GM18526 (cell line): ENCODE results near the gene TRAPPC2L.

Experiments used
- POLR2A ChIP-seq: IDR thresholded peaks from 3 replicates; pipeline ENCODE4 v1.6.1; 2011; ENCODE audit not compliant: insufficient read length; ENCODE audit errors: extremely low read depth

Gene TRAPPC2L

DNA sequence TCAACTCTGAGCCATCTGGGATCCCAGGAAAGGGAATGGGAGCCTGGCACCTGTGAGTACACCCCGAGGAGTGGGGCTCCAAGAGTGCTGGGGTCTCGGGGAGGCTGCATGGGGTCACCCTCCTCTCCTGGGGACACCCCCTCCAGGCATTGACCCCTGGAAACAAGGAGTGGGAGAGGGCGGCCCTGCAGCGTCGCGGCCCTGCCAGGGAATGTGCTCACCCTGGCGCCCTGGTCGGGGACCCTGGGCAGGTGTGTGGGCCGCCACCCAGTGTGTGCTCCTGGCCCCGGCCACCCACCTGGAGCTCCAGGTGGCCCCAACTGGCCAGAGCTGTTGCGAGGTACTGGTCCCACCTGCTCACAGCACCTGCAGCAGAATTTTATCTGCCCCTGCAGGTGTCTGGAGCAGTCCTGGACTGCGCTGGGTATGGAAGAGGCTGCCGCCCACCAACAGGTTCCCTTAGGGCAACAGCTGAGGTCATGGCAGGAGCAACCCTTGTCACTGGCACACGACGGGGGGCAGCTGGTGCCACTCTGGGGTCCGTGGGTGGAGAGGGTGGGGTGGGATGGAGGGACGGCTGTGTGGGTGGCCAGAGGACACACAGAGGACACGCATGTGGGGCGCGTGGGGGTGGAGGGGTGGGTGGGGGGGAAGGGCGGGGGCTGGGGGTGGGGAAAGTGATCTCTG lies 14.9 kb downstream of the TRAPPC2L start:
- no peak for TF ChIP-seq POLR2A

DNA sequence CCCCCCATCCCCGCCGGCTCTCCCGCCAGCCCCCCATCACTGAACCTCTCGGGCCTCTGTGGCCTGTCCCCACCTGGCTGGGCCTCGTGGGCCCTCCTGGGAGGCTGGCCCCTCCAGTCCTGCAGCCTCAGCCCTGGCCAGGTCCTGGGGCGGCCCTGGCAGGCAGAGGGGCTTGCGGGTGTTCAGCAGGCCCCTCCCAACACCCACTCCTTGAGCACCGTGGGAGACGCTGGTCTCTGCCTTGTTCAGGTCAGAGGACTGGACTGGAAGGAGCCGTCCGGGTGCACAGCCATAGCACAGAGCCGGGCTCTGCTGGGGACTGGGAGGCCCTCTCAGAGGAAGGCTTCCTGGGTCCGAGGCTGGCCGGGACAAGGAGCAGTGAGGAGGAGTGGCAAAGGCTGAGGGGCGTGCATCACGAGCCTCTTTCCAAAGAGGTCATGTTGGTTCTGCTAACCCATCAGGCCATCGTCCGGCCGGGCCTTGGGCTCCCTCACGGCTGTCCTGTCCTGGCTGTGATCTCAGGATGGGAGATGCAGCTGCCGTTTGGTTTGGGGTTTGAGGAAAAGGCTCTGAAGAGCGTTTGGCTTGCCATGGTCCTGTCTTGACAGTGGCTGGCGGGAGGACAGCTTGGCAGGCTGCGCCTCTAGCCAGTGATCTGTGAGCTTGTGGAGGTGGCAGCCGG lies 15.9 kb downstream of the TRAPPC2L start:
- TF ChIP-seq POLR2A, result no peak

DNA sequence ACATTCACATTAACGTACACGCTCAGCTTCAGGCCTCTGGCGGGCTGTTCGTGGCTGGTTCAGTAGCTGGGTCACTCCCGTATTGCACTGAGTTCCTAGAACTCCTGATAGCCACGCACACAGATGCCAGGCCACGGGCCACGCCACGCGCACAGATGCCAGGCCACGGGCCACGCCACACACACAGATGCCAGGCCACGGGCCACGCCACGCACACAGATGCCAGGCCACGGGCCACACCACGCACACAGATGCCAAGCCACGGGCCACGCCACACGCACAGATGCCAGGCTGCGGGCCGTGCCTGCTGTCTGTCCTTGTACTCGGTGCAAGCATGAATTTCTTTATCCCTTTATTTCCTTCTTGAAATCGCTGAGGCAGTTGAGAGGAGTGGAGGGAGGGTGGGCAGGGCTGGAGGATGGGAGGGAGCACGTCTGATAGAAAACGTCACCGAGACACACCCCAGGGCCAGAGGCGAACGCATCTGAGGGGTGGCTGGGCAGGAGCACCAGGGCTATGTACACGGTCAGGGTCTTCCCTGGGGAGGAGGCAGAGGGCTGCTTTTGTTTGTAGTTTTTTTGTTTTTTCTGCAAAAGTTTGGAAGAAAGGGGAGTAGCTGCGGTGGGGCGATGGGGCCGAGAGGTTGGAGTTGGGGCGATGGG lies 18.1 kb downstream of the TRAPPC2L start:
- no peak for TF ChIP-seq POLR2A

DNA sequence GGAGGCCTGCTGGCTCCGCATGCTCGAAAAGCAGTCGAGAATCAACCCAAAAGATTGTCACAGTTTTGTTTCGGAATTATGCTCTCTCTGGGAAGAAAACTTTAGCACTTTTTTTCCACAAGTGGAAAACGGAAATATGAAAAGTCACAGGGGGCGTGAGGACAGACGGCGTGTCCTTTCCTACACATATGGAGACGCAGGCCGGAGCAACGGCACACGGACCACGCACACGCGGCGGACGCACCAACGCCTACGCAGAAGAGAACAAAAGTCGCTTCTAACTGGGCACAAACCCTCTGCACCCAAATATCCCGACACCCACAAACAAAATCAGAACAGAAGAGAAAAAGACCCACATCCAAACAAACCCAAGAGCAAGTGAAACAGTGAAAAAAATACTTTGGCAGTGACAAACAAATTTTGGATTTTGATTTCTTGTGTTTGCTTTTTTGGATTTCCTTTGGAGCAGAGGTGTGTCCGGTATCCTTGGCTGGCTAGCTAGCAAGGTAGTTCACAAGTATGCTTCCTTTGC lies 18.8 kb downstream of the TRAPPC2L start:
- no peak for TF ChIP-seq POLR2A

DNA sequence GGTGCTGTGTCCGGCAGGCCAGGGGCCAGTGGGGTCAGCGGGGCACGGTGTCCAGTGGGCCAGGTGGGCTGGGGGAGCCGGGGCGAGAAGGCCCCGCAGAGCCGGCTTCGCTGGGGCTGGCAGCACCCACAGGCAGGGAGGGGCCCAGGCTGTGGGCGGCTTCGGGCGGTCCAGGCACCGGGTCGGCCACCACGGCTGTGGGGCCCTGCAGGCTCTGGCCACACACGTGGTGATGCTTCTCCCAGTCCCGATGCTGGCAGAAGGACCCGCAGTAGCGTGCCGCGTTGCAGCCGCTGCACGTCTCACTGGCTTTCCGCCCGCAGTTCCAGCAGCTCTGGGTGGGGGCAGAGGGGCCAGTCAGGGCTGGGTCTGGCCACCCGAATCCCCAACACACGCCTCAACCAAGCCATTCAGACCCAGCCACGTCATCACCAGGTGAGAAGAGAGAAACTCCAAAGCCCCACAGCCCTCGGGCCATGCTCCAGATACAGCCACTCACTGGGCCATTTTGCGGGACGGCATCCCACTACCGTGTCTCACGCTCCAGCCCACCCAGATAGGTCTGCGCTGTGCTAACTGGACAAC lies 20.1 kb downstream of the TRAPPC2L start:
- no peak for TF ChIP-seq POLR2A

DNA sequence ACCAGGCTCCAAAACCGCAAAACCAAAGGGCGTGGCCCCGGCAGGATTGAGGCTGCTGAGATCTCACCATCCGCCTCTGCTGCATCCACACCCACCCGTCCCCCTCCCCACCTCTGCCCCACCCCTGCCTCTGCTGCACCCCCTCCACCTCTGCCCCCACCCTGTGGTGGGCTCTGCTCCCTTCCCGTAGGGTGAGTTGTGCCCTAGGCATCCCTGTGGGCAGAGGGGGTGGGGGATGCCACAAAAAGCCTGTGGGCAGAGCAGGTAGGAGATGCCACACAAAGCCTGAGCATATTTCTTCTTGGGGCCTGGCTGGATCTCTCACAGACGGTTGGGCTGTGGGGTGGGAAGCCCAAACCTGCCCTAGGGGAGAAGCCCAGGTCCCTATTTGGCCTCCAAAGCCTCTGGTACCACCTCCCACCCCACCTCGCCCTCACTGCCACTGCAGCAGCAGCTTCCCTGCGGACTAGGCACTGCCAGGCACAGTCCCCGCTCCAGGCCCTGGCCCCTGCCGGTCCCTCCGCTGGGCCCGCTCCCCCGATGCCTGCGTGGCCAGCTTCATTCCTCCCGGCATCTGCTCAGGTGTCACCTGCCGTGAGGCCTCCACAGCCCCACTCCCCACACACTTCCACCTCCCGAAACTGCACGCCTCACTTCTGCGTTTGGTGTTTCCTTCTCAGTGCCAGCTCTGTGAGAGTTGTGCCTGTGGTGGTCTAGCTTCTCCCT lies 20.8 kb downstream of the TRAPPC2L start:
- TF ChIP-seq POLR2A, result no peak

DNA sequence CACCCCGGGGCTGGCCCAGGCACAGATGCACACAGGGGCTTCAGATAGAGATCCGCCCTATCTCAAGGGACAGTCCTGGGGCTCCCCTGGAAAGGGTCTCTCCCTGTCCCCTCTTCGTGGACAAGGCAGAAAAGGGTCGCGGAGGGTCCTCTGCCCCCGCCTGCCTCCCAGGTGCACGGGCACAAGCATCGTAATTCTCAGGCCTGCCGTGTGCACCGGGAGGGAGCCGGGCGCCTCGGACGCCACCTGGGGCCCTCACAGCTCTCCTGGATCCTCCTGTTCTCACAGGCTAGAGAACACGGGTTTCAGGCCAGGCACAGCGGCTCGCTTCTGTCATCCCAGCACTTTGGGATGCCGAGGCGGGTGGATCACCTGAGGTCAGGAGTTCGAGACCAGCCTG lies 21.4 kb downstream of the TRAPPC2L start:
- no peak for TF ChIP-seq POLR2A

DNA sequence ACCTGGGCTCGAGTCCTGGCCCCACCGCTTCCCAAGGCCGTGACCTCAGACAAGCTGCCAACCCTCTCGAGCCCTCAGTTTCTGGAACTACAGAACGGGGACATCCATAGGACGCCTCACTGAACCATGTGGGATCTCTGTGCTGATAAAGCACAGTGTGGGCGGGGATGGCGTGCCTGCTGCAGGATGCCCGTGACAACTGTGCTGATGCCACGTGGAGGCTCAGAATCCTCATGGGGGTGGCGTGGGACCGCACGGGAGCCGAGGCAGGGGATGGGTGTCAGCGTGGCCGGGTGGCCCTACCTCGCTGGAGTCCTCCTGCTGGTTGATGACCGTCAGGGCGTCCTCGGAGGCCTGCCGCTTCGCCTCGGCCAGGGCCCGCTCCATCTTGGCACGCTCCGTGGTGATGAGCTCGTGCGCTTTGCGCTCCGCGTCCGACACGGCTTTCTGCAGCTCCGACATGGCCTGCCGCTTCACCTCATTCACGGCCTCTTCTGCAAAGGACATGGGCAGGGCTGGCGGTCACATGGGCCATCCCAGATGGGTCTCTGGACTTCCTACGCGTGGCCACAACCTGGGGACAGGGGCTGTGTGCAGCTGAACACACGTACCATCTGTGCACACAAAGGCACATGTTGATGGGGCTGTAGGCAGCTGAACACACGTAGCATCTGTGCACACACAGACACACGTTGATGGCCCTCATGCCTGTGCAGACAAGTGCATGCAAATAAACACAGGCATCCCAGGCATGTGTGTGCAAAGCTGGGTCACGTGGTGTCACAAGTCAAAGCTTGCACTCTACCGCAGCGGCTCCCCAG lies 22.2 kb downstream of the TRAPPC2L start:
- no peak for TF ChIP-seq POLR2A

DNA sequence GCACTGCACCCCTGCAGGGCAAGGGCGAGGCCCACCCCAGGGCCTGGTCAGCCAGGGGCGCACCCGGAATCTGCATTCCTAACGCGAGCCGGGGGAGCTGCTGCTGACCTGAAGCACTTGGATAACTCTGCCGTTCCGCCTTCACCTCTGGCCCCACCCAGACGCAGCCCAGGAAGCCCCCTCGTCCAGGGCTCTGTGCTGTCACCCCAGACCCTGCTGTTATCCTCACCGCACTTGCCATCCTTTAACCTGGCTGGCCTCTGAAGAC lies 22.8 kb downstream of the TRAPPC2L start:
- no peak for TF ChIP-seq POLR2A

DNA sequence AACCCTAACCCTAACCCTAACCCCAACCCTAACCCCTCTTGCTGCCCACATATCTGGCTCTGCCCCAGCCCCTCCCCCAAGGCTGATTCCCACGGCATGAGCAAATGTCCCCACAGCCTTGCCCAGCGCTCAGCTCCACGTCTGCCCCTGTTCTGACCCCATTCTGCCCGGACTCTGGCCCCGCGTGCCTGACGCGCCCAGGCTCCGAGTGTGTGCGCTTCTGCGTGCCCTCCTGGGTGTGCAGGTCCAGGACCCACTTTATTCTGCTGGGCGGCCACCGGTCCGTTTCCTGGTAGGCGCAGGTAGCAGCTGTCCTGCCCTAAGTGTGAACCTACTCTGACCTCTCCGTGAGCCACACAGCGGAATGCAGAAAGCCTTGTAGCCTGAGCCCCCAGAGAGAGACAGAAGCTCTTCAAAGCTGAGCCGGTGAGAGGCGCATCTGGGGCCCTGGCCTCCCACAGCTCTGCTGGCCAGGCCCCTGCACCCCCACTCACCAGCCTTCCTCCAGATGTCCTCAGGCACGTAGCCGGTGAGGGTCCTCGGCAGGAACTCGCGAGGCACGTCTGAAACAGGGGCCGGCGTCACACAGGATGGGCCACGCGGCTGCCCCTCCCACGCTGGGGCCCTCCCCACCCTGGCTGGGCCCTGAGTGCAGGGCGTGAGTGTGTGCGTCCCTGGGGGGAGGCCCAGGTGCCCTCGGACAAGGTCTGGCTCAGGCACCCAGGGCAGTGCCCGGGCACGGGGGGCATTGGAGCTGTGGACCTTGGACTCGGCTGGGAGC lies 23.5 kb downstream of the TRAPPC2L start:
- TF ChIP-seq POLR2A, result no peak

DNA sequence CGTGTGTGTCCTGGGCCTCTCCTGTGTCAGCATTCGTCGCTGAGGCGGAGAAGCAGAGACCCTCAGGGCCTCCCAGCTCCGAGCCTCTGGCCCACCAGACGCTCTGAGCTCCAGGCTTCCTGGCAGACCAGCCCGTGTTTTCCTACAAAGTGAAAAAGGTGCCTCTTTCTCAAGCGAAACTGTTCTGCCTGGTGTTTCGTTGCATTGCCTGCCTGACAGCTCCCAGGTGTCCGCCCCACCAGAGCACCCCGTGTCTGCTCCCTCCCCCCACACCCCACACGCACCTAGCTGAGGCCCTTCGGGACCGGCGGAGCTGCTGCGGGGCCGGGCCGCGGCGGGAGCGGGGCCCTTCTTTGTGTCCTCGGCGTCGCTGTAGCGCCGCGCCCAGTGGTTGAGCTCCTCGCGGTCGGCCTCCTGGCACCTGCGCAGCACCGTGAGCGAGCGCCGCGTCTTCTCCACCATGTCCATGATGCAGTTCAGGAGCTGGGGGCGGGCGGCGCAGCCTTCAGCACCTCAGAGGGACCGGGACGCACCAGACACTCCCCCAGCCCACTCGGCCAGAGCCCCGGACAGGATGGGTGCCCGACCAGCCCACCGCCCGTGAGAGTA lies 24.2 kb downstream of the TRAPPC2L start:
- TF ChIP-seq POLR2A, result no peak

DNA sequence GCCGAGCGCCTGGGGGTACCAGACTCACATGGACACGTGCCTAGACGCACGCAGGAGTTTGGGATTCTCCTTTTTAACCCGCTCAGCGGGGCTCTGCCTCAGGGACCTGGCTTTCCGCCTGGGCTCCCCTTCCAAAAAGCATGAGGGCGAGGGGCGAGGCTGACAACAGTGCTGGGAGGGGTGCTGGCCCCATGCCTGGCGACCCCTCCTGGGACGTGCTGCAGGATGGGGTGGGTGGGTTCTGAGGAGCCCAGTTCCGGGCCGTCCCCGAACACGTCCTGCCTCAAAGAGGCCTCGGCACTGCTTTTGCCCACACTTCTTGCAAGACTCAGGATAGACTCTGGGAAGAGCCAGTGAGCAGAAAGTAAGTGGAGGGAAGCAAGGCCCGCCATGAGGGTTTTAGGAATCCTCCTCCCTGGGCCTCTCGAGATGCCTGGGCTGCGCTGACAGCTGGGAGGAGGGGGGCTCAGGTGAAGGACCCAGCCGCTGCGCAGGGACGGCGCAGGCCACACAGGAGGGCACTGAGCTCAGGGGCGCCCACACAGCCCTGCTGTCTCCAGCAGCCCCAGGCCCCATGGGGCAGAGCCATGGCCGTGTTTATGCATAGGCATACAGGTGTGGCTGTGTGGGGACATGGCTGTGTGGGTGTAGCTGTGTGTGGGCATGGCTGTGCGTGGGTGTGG lies 24.9 kb downstream of the TRAPPC2L start:
- TF ChIP-seq POLR2A, result no peak

DNA sequence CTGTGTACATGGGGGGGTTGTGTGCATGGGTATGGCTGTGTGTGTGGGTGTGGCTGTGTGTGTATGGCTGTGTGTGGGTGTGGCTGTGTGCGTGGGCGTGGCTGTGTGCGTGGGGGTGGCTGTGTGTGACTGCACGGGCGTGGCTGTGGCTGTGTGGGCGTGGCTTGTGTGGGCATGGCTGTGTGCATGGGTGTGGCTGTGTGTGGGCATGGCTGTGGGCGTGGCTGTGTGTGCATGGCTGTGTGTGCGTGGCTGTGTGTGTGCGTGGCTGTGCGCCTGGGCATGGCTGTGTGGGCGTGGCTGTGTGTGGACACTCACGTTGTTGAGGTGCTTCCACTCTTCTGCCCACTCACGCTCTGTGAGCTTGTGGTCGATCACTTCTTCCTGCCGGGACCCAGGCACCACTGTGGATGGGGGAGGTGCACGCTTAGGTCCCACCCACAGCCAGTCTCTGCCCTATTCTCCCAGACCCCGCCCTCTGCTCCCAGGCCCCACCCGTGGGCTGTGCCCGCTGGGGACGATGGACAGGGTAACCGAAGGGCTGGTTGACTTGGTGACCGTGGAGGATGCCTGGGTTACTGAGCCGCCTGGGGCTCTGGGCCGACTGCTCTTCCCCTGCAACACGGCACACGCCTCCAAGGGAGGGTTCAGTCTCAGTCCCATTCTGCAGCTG lies 25.6 kb downstream of the TRAPPC2L start:
- no peak for TF ChIP-seq POLR2A
